Activated CD8-positive, alpha-beta T cell treated with anti-CD3 and anti-CD28 coated beads for 36 hours (primary cell): ENCODE measurements around the gene GLB1L2. TPM values are rescaled to one million over a fixed set of nuclear protein-coding genes. Genes with fewer than 3 reads are reported as not detected.

ENCODE experiments used
- ATAC-seq: fragments of 200-7000 bp; cut with Tn5 transposase; one replicate; pipeline ENCODE4 v1.10.0; 2021; ENCODE audit warnings: mild to moderate bottlenecking, moderate library complexity
- CTCF ChIA-PET: fragments of 350-600 bp; sonication (Branson Sonifier 250); formaldehyde crosslinking; loops from one replicate; lab custom pipeline; 2021; ENCODE audit warnings: antibody characterized with exemption; lab: Charles Lee
- POLR2A ChIA-PET: fragments of 350-600 bp; sonication (Branson Sonifier 250); formaldehyde crosslinking; loops from one replicate; lab custom pipeline; 2021; ENCODE audit warnings: antibody characterized with exemption; lab: Charles Lee
- DNase-seq: peaks from one replicate; pipeline ENCODE4 v3.0.0-alpha.2; 2020
- H3K27ac Mint-ChIP-seq: one replicate; pipeline ENCODE4 v1.8.0; 2021; ENCODE audit warnings: mild to moderate bottlenecking, mixed read lengths
- H3K27me3 Mint-ChIP-seq: one replicate; pipeline ENCODE4 v1.8.0; 2021; ENCODE audit warnings: mixed read lengths
- H3K36me3 Mint-ChIP-seq: one replicate; pipeline ENCODE4 v1.8.0; 2021; ENCODE audit warnings: low read depth, mixed read lengths
- H3K4me1 Mint-ChIP-seq: one replicate; pipeline ENCODE4 v1.8.0; 2021; ENCODE audit warnings: low read depth, mixed read lengths
- H3K4me3 Mint-ChIP-seq: one replicate; pipeline ENCODE4 v1.8.0; 2021; ENCODE audit warnings: mild to moderate bottlenecking, moderate library complexity, mixed read lengths
- H3K9me3 Mint-ChIP-seq: one replicate; pipeline ENCODE4 v1.8.0; 2021; ENCODE audit warnings: mixed read lengths
- intact Hi-C: fragments of 100-400 bp; cut with micrococcal nuclease; formaldehyde crosslinking; loops from one replicate; pipeline ENCODE4 v1.10.0; 2022
- total RNA-seq, 2 experiments: library from RNA; stranded (reverse); gene quantifications; one replicate each; pipeline ENCODE4 v1.2.3, GENCODE V29; 2021
- TF ChIP-seq, protein P1 (sequence below): fragments of 200-600 bp; IDR thresholded peaks from one replicate; pipeline ENCODE4 v1.8.0; 2022; ENCODE audit warnings: antibody characterized with exemption, mild to moderate bottlenecking

The GLB1L2 gene
- total RNA-seq, 2 experiments from 2014 or later: 4.7 to 6.0 TPM

DNA sequence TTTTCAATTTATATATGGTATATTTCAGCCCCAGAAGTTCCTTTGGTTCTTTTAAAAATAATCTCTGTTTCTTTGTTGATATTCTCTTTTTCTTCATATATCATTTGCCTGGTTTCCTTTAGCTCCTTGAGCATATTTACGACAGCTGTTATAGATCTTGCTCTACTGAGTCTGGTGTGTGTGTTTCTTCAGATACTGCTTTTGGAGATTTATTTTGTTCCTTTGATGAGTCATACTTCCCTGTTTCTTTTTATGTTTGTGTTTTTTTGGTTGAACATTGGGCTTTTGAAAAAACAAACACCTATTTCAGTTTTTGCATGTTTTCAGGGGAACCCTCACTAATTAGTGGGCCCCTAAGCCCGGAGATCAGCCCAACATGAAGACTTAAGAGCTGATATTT, 23.3 kb downstream of the GLB1L2 start:
- ATAC-seq: no peak
- H3K36me3 Mint-ChIP-seq: peaks cover 6% of the 10 kb centered on the region
- H3K9me3 Mint-ChIP-seq: no peaks in the 10 kb centered on the region
- peaks cover 4% of the 10 kb centered on the region for H3K27me3 Mint-ChIP-seq
- H3K4me3 Mint-ChIP-seq: no peak overlapping the region
- no peak overlapping the region for H3K27ac Mint-ChIP-seq
- CTCF ChIA-PET: no interaction called here
- peaks cover 4% of the 10 kb centered on the region for H3K4me1 Mint-ChIP-seq
- TF ChIP-seq, protein P1, sequence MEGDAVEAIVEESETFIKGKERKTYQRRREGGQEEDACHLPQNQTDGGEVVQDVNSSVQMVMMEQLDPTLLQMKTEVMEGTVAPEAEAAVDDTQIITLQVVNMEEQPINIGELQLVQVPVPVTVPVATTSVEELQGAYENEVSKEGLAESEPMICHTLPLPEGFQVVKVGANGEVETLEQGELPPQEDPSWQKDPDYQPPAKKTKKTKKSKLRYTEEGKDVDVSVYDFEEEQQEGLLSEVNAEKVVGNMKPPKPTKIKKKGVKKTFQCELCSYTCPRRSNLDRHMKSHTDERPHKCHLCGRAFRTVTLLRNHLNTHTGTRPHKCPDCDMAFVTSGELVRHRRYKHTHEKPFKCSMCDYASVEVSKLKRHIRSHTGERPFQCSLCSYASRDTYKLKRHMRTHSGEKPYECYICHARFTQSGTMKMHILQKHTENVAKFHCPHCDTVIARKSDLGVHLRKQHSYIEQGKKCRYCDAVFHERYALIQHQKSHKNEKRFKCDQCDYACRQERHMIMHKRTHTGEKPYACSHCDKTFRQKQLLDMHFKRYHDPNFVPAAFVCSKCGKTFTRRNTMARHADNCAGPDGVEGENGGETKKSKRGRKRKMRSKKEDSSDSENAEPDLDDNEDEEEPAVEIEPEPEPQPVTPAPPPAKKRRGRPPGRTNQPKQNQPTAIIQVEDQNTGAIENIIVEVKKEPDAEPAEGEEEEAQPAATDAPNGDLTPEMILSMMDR: no peak
- no peak for DNase-seq
- intact Hi-C loops: no loop called here
- POLR2A ChIA-PET: no interaction called here

DNA sequence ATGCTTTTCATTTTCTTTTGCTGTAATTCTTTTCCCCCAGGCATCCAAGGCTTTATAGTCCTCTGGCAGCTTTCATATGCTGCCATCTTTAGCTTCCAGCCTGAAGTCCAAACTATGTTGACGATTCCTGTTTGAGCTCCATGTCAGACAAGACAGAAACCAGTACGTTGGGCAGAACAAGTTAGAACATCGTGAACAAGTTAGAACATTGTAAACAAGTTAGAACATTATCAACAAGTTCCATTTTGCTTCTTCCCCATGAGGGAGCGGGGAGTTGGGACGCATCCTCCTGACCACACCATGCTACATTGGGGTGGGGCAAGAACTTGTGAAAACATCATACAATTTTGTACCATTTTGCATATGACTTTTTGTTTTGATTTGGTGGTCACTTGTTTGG, 23.9 kb downstream of the GLB1L2 start:
- Mint-ChIP-seq H3K4me3 (no peak overlapping the region), H3K27me3 (peaks cover 5% of the 10 kb centered on the region), H3K36me3 (peaks cover 6% of the 10 kb centered on the region), H3K27ac (no peak overlapping the region), H3K4me1 (peaks cover 5% of the 10 kb centered on the region), H3K9me3 (no peaks in the 10 kb centered on the region)
- ChIA-PET POLR2A (no interaction called here), CTCF (interaction anchor here (1.0 kb wide), 1 partner anchor 15 kb away, joined by 3 read pairs; no protein-coding TSS in a partner anchor)
- intact Hi-C loops: no loop called here
- DNase-seq (no peak), ATAC-seq (no peak)
- TF ChIP-seq, protein P1: no peak

DNA sequence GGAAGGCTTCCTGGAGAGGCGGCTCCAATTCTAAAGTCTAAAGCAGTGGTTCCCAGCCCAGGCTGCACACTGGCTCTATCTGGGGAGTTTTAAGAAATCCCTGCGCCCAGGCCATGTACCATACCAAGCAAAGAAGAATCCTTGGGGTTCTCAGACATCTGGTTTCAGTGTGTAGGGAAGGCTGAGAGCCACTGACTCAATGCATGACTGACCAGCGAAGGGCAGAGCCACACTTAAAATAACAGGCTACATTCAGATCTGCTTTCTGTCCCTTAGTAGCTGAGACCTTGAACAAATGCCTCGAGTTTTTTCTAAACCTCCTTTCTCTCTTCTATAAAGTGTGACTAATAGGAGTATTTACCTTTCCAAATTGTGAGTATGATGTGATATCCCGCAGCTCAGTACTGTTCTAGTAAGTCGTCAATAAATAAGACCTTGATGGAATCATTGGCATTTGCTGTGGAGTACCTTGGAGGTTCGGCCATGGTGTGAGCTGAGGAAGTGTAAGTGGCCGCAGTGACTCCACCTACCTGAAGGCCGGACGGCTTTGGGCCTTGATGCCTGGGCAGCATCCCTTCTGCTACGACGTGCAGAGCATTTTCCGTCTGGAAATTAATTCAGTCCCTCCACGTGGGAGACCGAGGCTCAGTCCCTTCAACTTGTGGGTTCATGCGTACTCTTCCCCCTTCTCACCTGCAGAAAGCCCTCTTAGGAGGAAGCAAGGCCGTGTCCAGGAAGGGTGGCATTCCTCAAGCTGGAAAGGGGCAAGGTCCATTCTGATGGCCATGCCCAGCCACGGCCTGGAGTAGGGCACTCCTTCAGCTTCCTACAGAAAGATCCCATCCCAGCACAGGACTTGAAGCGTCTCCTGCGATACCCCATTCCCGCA, 25.1 kb downstream of the GLB1L2 start:
- Mint-ChIP-seq H3K4me3 (no peak overlapping the region), H3K9me3 (no peaks in the 10 kb centered on the region), H3K4me1 (peaks cover 8% of the 10 kb centered on the region), H3K27ac (no peak overlapping the region), H3K27me3 (peaks cover 6% of the 10 kb centered on the region), H3K36me3 (peaks cover 6% of the 10 kb centered on the region)
- no peak for ATAC-seq
- TF ChIP-seq, protein P1: no peak
- DNase-seq: no peak
- ChIA-PET CTCF (no interaction called here), POLR2A (no interaction called here)
- intact Hi-C loops: no loop called here

DNA sequence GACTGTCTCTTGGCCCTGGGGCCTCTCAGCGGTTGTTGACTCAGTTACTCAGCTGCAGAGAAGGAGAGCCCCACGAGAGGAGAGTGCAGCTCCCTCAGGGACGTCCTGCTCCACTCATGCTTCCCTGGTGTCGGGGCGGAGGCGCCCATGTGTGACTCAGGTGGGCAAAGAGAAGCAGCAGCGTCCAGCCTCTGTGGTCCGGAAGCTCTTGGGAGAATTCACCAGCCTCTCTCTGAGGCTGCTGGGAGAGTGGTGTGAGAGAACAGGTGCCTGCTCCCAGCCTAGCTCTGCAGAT, 25.7 kb downstream of the GLB1L2 start:
- DNase-seq (no peak), ATAC-seq (no peak)
- intact Hi-C loops: no loop called here
- POLR2A ChIA-PET: no interaction called here
- Mint-ChIP-seq H3K27ac (no peak overlapping the region), H3K4me1 (peaks cover 8% of the 10 kb centered on the region), H3K9me3 (no peaks in the 10 kb centered on the region), H3K27me3 (peaks cover 8% of the 10 kb centered on the region), H3K36me3 (peaks cover 6% of the 10 kb centered on the region), H3K4me3 (no peak overlapping the region)
- CTCF ChIA-PET: no interaction called here
- TF ChIP-seq, protein P1: no peak

DNA sequence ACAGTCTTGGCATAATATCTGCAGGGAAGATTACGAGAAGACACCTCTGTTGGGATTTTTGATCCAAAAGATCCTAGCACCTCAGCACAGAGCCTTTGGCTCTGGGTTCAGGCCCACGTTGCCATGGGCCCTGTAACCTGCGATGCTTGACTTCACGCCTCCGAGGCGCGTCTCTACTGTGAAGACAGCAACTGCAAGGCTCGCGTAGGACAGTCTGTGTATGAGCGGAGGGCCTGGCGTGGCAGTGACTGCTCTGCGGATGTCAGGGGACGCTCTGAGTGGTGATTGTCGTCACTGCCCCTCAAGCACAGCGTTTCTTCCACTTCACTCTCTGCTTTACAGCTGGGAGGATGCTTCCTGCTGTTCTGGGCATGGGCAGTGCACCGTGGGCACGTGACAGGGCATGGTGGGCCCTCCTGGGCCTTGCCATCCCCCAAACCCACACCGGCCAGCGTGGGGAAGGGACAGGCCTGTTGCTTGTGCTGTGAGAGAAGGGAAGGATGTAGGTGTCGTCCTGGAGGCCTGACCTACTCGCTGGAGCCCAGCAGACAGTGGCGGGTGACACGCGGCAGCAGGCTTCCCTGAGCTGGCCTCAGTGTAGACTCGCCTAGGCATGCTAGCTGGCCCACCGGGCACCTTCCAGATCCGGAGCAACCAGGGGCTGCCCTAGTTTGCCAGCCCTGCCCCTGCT, 26.5 kb downstream of the GLB1L2 start:
- Mint-ChIP-seq H3K27ac (no peak overlapping the region), H3K4me3 (no peak overlapping the region), H3K27me3 (peaks cover 8% of the 10 kb centered on the region), H3K4me1 (peaks cover 8% of the 10 kb centered on the region), H3K9me3 (no peaks in the 10 kb centered on the region), H3K36me3 (peaks cover 6% of the 10 kb centered on the region)
- intact Hi-C loops: no loop called here
- ChIA-PET POLR2A (interaction anchor here (2.2 kb wide), 1 partner anchor 9 kb away, joined by 5 read pairs; no protein-coding TSS in a partner anchor), CTCF (interaction anchor here (1.1 kb wide), 1 partner anchor 510 kb away, joined by 3 read pairs; no protein-coding TSS in a partner anchor)
- DNase-seq (no peak), ATAC-seq (no peak)
- TF ChIP-seq, protein P1: no peak
